ENCODE results near the gene GSG1L.
"Not testable (repeated sequence)": the region's sequence is repeated elsewhere in the genome, so short reads cannot be mapped to it uniquely, and the experiment has no call there.

The GSG1L gene

DNA sequence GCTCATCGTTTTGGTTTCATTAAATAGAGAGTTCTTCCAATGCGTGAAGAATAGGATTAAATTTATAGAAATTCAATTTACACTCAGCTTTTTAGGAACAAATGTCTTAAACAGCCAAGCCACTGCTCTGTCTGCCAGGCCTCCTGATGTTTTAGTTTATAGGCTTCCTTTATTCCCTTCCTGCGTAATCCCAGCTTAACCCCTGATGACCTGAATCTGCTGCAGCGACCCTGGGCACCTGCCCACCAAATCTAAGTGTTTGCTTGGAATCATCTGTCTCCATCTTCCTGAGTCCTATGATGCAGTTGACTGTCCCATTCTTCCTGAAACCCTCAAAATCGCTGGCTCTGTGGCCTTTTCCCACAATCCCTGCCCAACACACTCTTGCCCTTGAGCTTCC lies 179.9 kb downstream of the GSG1L start:
- DNase-seq: no peak

DNA sequence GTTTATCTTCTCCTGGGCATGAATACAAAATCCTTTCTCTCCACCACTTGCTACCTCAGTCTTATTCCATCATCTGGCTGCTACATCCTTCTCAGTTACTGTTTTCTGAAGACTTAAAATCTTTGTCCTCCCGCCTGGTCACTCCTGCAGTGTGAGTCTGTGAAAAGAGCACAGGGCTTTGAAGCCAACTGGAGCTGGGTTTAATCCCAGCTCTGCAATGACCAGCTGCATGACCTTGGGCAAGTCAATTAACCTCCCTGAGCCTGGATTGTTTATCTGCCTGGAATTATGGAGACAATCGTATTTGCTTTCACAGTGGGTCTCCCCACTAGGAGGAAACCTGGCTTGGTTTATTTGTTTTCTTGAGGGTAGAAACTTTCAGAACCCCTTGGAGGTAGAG lies 183.2 kb downstream of the GSG1L start:
- no peak for DNase-seq

DNA sequence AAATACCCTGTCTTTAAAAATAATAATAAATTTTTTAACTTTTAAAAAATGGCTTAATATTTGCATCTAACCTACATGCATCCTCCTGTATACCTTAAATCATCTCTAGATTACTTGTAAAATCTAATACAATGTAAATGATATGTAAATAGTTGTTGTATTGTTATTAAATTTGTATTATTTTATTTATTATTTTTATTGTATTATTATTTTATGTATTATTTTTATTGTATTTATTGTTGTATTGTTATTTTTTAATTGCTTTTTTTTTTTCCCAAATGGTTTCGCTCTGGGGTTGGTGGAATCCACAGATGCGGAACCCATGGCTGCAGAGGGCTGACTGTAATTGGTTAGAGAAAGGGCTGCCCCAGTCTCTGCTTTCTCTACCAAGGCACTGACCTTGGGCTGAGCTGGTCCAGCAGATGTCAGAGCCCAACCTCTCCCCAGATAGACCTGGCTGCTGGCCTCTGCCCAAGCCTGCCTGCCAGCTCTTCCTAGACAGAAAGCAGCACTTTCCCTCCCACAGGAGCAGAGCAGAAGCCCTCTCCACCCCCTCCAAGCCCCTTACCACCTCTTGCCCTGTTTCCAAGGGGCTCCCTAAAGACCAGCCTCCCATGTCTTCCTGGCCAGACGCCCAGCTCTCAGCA lies 183.8 kb downstream of the GSG1L start:
- DNase-seq: no peak

DNA sequence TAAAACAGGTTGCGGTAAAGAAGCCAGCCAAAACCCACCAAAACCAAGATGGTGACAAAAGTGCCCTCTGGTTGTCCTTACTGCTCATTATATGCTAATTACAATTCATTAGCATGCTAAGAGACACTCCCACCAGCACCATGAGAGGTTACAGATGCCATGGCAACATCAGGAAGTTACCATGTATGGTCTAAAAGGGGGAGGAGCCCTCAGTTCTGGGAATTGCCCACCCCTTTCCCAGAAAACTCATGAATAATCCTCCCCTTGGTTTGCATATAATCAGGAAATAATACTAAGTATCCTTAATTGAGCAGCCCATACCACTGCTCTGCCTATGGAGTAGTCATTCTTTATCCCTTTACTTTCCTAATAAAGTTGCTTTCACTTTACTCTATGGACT lies 190.9 kb downstream of the GSG1L start:
- DNase-seq: not testable (repeated sequence)

DNA sequence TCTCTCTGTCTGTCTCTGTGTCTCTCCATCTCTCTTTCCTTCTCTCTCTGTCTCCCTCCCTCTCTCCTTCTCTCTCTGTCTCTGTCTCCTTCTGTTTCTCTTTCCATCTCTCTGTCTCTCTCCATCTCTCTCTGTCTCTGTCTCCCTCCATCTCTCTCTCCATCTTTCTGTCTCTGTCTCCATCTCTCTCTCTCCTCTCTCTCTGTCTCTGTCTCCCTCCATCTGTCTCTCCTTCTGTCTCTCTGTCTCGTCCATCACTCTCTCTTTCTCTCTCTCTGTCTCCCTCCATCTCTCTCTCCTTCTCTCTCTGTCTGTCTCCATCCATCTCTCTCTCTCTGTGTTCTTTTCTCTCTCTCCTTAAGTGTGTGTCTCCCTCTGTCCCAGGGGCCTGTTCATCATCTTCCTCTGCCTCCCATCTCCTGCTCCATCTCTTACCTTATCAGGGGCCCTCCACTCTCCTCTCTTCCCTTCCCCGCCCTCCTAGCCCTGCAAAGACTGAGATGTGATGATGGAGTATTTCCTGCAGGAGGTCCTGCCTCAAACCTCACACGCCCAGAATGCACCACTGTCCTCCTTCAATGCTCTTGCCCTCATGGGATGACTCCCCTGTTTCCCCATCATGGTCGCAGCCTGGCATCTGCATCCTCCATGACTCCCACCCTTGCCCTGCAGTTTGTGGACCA lies 193.3 kb downstream of the GSG1L start:
- DNase-seq: no peak

DNA sequence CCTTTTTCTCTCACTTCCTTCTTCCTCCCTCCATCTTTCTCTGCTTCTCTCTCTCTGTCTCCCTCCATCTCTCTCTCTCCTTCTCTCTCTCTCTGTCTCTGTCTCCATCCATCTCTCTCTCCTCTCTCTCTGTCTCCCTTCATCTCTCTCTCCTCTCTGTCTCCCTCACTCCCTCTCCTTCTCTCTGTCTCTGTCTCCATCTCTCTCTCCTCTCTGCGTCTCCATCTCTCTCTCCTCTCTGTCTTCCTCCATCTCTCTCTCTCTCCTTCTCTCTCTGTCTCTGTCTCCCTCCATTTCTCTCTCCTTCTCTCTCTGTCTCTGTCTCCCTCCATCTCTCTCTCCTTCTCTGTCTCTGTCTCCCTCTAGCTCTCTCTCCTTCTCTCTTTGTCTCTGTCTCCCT lies 194.1 kb downstream of the GSG1L start:
- DNase-seq: no peak

DNA sequence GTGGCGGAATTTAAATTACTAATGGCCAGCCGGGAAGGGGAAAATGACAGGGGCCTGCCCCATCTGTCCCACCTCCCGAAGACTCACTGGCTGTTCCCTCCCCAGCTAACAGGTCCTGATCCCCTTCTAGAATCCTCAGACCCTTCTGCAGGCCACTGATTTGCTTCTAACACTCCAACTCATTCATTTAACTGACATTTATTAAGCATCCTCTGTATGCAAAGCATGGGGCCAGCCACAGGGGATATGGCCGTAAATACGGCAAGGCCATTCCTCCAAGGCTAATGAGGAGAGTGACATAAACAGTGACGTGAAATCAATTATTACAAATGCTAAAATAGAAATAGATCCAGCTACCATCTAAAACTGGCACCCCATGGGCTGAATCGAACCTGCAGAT lies 195.3 kb downstream of the GSG1L start:
- DNase-seq: no peak

DNA sequence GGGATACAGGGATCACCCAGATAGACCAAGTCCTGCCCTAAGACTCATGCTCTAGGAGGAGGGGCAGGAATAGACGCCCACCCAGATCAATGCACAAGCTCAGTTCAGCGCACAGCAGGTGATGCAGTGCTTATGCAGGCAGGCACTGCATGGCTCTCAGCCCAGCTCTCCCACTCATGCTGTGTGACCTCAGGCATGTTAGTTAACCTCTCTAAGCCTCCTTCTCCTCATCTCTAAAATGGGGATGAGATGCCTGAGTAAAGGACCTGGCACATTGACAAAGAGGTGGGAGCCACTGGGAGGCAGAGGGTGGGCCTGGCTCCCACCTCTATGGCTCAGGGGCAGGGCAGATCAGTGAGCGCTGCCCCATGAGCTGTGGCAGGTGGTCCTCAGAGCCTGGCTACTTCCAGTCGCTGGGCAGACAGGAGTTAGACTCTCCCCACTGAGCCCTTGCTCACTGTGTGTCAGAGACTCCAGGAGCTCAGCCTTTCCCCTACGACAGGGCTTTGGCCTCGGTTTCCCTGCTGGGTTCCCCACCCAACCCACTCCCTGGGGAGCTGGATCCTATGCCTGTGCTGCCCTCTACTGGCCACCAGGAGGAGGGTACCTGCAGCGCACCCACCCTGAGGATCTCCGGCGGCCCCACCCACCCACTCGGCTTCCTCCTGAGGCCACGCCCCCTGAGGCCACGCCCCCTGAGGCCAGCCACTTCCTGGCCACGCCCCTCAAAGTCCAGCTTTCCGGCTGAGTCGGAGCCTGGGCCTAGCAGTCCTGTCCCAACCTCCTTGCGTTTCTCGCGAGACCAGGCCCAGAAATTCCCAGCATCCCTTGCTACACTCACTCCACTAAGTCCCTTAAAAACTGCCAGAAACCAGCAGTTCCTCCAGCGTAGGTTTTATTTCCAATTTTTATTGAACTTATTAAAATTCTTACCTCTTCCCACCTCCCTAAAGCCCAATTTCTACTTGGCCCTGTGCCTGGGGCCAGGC lies 196.1 kb downstream of the GSG1L start:
- DNase-seq: peak; percentile 23

DNA sequence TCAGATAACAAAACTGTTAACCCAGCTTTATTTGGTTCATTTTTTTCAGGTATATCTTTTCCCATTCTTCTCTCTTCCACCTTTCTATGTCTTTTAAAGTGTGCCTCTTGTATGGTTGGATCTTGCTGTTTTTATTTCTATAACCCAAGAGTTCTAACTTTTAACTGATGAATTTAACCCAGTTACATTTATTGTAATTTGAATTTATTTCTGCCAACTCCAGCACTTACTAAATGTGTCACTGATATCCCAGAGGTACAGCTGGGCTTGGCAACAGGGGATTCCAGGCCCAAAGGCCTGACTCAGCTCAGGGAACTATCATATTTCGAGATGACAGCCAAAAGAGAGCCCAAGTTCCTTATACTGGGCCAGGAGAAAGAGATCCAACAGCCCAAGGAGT lies 200.1 kb downstream of the GSG1L start:
- no peak for DNase-seq

DNA sequence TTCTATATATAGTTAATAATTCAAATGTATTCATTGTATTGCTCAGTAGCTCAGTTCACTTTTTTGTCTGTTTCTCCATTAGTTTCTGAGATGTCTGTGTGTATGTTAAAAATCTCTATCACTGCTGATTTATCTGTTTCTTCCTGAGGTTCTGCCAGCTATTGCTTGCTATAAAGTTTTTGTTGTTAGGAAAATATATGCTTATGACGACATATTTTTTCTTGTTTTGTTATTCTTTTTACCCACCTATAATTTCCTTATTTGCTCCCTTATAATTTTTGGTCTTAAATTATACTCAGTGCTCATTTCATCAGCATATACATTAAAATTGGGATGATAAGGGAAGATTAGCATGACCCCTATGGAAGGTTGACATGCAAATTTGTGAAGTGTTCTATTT lies 200.6 kb downstream of the GSG1L start:
- no peak for DNase-seq

DNA sequence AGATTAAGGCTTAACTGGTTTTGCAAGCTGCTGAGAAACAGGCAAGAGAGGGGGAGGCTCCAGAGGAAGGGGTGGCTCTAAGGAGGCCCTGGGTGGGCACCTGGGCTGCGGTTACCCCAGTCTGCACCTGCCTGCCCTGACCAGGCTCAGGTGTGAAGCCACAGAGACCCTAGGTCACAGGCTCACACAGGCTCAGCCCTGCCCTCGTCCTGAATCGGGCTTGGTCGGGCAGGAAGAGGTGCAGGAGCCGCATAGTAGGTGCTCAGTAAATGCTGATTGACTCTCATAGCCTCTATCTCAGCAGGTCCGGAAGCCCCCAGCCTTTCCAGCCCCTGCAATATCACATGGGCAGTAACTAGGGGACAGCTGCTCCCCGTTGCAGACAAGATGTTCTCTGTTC lies 203.4 kb downstream of the GSG1L start:
- no peak for DNase-seq

DNA sequence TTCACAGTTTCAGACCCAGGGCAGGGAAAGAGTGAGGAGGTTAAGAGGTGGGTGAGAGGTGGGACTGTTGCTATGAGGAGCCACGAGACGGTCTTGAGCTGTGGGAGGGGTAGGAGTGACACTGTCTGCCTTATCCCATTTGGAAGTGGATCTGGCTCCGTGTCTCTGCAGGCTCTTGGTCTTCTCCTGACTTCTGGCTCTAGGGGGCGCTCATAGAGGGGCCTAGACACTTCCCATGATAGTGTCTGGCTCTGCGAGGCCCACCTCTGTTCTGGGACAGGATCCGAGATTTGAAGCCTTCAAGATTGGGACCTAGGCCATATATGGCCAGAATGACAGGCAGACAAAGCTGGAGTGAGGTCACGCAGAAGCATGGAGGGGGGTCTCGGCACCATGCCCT lies 204.5 kb downstream of the GSG1L start:
- no peak for DNase-seq

DNA sequence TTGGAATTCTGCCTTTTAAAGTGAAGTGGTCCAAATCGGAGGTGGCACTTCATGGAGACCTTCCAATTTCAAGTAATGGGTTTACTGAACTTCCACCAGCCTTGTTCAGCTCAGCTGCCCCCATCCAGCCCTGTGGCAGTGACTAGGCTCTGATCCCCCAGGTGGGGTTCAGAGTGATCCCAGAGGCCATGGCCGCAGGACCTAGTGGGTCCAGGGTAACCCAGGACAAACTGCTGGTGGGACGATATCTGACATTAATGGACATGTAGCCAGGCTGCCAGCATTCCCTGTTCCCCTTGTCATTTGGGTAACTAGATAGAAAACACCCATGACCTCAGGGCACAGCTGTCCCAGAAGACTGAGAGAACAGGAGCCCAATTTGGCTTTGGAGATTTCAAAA lies 209.9 kb downstream of the GSG1L start:
- DNase-seq: no peak

DNA sequence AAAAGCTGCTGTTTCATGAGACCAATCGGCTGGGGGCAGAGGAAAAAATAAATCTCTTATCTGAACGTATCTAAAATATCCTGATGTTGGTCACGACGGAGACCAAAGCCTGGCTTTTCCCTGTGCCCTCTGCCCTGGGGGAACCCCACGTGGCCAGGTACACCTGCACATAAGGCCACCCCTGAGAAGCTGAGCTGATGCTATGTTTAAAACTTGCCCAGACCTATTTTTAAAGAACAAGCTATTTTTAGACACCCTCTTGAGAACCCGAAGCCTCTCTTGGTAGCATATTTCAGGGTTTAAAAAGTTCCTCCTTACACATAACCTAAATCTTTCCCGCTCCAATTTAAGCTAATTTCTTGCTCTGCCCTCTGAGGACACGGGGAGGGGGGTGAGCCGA lies 210.4 kb downstream of the GSG1L start:
- DNase-seq: no peak

DNA sequence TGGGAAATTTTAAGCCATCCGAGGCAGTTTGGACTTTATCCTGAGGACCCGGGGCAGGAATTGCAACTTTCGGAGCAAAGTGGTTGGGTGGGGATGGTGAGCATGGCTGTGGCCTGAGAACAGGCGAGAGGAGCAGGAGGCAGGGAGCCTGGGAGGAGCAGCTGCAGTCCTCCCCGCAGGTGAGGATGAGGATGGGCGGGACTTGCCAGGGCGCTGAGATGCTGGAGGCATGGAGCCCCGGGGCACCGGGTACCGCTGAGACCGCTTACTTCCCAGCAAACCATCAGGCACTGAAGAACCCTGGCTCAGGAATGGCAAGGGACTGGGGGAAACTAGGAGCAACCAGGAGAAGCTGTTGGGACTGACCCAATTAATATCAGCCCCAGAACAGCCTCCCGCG lies 210.8 kb downstream of the GSG1L start:
- DNase-seq: no peak

DNA sequence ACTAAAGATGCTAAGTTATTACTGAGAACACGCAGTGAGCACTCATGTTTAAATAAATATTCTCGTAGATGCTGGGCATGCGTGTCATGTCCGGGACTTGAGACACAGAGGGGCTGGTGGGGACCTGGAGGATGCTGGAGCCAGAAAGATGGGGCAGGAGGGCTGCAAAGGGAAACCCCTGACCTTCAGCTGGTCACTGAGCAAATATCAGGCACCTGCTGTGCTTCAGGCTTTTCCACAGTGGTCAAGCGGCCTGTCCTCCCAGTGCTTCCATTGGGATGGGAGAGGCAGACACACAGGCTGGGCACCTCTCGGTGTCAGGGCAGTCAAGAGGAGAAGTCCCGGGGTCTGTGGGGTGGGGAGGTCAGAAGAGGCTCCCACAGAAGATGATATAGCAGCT lies 211.4 kb downstream of the GSG1L start:
- no peak for DNase-seq

DNA sequence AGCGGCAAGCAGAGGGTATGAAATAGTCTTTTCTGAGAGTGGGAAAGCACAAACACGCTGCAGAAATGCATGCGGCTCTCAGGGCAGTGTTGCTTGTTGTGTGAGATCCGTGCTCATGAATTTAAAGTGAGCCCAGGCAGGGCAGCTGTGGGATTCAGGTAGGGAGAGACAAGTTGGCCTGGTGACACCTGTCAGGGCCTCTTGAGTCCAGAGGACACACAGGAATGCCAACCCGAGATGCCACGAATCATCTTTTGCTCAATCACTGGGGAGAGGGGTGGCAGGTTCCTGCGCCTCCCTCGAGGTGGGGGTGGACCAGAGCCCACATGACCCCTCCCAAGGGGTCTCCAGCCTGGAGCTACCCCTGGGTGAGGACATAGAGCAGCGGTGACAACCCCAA lies 211.9 kb downstream of the GSG1L start:
- no peak for DNase-seq

DNA sequence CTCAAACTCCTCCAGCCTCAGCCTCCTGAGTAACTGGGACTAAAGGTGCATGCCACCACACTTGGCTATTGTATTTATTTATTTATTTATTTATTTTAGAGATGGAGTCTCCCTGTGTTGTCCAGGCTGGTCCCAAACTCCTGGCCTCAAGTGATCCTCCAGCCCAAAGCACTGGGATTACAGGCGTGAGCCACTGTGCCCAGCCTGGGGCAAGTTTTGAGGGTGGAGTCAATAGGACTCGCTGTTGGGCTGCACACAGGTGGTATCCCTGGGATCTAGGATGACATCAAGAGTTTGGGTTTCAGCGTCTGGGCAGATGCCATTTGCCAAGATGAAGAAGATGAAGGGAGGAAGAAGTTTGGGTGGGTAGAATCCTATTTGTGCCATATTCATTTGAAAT lies 213.9 kb downstream of the GSG1L start:
- DNase-seq: no peak

DNA sequence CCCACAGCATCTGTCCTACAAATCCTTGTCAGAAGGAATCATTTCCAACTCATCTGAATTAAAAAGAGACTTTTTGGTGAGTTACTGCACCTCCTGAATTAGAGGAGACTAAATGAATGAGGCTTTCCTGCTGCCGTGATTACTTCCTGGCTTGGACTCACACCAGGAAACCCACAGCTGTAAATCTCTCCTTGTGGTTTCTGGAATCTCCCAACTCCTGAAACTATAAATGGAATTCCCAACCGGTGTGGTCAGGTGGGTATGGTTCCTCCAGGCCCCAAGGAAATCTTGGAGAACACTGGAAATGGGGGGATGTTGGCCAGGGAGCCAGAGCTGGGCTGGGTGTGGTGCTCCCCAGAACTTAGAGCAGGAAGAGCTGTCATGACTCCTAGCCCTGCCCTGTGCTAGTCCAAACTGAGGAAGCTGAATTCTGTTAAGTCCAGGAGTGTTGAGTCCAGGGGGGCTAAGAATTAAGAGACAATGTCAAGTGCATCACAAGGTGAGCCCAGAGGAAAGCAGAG lies 216.4 kb downstream of the GSG1L start:
- DNase-seq: no peak

DNA sequence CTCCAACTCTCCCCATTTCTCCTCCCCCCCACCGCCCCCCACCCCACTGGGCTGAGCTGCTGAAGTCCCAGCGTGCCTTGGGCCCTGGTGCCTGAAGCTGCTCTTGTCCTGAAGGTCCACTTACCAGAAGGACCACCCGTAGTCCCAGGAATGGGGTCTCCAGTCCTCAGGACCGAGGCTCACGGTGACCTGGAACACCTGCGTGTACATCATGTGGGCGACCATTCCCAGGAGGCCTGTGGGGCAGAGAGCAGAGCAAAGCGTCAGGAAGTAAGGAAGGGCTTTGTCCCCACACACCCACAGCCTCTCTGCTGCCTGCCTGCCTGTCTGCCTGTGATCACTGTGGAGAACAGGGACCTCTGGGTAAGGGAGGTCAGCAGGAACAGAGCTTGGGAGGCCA lies 218.7 kb downstream of the GSG1L start:
- no peak for DNase-seq

DNA sequence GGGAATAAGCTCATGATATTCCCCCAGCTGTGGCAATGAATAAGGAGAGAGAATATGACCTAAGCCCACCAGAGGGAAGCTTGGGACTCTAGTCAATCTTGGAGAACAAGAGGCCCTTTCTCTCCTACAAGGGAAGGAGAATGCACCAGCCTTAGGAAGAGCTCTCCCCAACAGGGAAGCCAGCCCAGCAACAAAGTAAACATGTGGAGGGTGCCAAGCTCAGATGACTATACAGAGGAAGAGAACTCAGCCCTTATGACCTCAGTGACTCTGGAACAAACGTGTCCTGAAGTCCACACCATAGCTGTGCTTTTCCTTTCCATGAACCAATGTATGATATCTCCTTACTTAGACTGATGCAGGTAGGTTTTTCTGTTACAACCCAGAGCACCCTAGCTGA lies 219.7 kb downstream of the GSG1L start:
- DNase-seq: no peak

DNA sequence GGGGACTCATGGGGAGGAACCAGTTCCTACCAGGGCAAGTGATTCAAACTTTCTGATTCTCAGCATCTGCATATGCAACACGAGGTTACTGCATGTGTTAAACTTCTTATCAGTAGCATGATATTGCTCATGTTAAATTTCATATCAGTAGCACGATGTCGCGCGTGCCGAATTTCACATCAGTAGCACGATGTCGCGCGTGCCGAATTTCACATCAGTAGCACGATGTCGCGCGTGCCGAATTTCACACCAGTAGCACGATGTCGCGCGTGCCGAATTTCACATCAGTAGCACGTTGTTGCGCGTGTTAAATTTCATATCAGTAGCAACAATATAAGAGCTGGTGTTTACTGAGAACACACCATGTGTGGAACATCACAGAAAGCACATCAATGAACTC lies 221.6 kb downstream of the GSG1L start:
- no peak for DNase-seq

DNA sequence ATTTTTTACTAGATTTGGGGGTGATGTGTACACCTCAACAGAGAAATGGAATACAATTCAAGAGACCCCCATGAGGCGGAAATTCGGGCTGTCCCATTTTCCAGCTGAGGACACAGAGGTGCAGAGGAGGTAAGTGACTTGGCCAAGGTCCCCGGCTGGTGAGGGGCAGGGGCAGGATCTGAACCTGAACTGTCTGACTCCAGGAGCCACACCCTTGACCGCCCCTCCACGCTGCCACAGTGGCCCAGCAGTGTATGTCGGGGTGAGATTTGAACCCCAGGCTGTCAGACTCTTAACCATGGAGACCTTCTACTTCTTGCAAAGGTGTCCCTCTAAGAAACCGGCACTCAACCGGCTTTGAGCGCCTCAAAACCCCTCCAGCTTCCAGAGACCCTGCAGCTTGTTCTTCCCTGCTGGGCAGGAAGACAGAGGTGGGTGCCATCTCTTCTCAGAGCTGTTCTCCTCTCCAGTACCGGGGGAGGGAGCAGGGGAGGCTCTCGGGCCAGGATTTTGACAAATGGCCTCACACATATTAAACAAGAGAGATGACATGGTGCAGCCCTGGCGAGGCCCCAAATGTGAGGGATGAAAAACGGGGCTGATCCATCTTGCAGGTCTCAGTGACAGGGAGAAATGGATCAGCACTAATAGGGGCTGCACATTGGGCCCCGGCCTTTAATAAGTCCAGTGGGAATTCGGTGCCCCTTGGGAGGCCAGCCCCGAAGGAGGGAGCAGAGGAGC lies 222.3 kb downstream of the GSG1L start:
- no peak for DNase-seq

Data from stimulated activated CD4-positive, alpha-beta T cell treated with anti-CD3 and anti-CD28 coated beads, Interleukin-12 subunit alpha, Interleukin-12 subunit beta, amount 100 ng/mL, for 4 hours (primary cell).